Inflammatory macrophage treated with lipopolysaccharide for 4 hours (primary cell): Measurements from ENCODE around the gene HEATR9.
A peak's percentile ranks its signal among the peaks of the same experiment; 100 is the strongest.

Experiments used
- DNase-seq: peaks from one replicate; pipeline ENCODE4 v3.0.0-alpha.2; 2020

The HEATR9 gene

GRCh38 chr17:35856603-35857002, 12.1 kb downstream of the HEATR9 start:
- no peak for DNase-seq

DNA sequence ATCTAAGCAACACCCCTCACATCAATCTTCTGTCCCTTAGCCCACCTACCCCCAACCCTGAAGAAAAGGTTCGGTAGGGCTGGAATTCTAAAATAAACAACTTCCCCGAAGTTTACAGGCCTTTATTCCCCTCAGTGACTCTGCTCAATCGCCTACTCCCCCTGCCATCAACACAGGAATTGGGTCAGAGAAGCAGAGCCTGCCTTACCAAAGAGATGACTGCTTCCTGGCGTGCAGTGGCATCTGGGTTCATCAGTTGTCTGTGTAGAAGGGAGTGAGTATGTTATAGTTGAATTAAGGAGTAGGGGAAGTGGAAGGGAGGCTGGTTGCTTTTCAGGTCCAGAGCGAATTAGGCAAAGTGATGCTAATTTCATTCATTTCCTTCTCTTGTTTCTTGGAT, 12.7 kb downstream of the HEATR9 start:
- DNase-seq: no peak

- DNase-seq: peak; percentile 72
These were observed 19.0 kb downstream of the HEATR9 start for GRCh38 chr17:35849469-35850348.

- DNase-seq: no peak
These were observed 20.9 kb downstream of the HEATR9 start for GRCh38 chr17:35847633-35848373.

GRCh38 chr17:35847006-35847405, 21.7 kb downstream of the HEATR9 start:
- DNase-seq: no peak

DNA sequence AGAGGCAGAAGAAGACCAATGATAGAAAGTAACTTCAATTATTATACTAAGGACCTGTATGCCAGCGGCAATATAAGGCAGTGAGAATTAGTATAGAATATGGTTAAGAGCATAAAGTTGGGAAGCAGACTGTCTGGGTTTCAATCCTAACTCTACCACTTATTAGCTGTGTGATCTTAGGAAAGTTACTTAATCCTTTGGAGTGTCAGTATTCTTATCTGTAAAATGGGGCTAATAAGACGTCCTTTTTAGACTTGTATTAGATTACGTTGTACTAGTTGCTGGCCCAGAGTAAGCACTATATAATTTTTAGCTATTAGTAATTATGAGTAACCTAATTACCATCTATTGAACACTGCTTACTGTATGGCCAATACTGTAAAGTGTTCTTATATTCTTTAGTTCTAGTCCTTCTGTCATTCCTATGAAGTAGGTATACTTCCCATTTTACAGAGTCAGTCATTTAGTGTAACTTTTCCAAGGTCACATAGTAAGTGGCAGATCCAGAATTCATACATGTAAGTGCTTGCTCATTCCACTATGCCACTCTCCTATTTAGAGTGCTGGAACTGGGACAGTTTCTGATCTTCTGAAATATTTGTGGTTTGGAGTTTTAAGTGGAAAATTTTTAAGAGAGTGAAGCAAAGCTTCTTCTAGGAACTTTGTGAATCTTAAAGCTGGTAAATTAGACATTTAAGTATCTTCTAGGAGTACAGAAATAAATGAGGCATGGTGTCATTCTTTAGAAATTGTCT, 22.5 kb downstream of the HEATR9 start:
- DNase-seq: no peak

DNA sequence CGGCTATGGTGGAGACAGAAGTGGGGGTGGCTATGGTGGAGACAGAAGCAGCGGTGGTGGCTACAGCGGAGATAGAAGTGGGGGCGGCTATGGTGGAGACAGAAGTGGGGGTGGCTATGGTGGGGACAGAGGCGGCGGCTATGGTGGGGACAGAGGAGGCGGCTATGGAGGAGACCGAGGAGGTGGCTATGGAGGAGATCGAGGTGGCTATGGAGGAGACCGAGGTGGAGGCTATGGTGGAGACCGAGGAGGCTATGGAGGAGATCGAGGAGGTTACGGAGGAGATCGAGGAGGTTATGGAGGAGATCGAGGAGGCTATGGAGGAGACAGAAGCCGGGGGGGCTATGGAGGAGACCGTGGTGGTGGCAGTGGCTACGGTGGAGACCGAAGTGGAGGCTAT, 24.1 kb downstream of the HEATR9 start:
- no peak for DNase-seq

DNA sequence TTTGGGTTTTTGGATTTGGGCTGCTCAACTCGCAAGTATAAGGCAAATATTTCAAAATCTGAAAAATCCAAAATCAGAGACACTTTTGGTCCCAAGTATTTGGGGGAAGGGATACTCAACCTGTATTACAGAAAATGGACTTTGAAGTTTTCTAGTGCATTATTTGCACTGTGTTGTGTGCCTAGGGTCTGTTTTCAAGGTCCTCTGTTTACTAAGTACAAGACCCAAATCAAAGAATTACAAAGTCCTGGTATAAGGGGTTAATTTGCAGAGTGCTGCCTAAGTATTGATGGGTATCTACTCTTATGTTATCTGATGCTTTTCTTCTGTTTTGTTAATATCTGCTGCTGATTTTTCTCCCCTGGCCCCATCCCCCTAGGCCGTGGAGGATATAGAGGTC, 25.0 kb downstream of the HEATR9 start:
- DNase-seq: no peak

GRCh38 chr17:35842239-35842638, 26.5 kb downstream of the HEATR9 start:
- DNase-seq: no peak

- DNase-seq: peak; percentile 11
These were observed 27.2 kb downstream of the HEATR9 start for GRCh38 chr17:35841505-35841904.

DNA sequence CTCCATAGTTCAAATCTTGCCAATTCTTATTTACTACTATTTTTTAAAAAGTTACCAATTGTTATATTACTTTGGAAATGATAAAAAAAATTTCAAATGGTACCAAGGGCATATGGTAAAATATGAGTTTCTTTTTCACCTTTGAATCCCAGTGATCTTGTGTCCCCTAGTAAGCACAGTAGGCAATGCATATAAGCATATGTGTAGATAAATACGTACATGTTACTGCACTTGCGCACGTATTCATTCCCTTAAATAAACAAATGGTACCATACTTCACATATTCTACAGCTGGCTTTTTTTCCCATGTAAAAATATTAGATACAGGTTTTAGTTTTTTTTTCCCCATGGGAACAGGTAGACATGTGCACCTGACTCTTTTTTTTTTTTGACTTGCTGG, 27.6 kb downstream of the HEATR9 start:
- no peak for DNase-seq

GRCh38 chr17:35825206-35825605, 43.5 kb downstream of the HEATR9 start:
- no peak for DNase-seq

DNA sequence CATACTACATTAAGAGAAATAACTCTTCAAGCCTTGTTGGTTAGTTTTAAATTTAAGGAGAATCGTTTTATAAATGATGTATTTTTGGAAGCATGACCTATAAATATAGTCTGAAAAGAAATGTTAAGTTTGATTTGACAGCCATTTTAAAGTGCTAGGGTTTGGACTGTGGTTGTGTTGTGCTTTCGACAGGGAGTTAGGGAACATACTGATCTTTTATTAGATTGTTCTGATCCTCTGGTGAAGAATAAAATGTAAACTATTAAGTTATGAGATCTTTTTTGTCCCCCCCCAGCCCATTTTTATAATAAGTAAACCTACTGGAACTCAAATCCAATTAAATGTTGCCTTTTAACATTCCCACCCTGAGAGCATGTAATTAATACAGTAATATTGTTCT, 47.4 kb downstream of the HEATR9 start:
- no peak for DNase-seq

DNA sequence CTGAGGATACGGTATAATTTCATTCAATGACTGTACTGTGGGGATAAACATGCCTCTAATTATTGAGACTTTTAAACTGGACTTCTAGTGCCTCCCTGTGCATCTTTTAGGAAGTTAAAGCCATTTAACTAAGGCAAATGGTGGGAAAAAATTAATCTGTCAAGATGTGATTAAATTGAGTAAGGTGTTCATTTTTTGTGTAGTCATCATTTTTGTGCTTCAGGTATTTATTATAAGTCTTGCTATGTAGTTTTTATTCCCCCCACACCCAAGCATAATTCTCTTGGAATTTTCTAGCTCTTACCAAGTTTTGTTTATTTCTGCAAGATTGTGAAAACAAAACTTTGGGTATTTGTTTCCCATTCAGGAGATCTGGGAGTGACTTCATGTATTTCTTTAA, 49.2 kb downstream of the HEATR9 start:
- no peak for DNase-seq

DNA sequence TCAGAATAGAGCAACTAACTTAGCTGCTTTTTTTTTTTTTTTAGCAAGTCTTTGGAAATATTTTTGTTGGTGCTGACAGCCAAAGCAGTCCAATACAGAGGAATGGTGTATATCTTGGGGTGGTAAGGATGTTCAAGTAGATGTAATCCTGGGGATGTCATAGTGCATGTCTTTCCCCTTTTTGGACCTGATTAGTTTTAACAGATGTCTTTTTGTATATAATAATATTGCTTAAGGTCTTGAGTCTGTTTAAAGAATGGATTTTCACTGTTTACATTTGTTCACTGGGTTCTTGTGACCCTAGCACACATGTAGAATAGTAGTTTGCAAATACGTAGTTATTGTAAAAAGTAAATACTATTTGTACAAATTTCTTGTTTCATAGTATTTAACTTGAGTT, 51.5 kb downstream of the HEATR9 start:
- no peak for DNase-seq

DNA sequence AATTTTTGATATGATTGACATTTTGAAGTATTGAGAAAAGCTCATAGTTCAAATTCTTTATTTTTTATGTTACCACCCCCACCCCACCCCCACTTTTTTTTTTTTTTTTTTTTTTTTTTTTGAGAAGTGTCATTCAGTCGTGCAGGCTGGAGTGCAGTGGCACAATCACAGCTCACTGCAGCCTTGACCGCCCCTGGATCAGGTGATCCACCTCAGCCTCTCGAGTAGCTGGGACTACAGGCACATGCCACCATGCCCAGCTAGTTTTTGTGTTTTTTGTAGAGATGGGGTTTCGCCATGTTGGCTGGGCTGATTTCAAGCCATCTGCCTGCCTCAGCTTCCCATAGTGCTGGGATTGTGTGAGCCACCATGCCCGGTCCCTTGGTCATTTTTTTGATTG, 52.0 kb downstream of the HEATR9 start:
- no peak for DNase-seq

- DNase-seq: no peak
These were observed 56.2 kb downstream of the HEATR9 start for GRCh38 chr17:35812456-35812855.

GRCh38 chr17:35811759-35812158, 56.9 kb downstream of the HEATR9 start:
- DNase-seq: no peak

- DNase-seq: no peak
These were observed 58.7 kb downstream of the HEATR9 start for GRCh38 chr17:35809855-35810461.

DNA sequence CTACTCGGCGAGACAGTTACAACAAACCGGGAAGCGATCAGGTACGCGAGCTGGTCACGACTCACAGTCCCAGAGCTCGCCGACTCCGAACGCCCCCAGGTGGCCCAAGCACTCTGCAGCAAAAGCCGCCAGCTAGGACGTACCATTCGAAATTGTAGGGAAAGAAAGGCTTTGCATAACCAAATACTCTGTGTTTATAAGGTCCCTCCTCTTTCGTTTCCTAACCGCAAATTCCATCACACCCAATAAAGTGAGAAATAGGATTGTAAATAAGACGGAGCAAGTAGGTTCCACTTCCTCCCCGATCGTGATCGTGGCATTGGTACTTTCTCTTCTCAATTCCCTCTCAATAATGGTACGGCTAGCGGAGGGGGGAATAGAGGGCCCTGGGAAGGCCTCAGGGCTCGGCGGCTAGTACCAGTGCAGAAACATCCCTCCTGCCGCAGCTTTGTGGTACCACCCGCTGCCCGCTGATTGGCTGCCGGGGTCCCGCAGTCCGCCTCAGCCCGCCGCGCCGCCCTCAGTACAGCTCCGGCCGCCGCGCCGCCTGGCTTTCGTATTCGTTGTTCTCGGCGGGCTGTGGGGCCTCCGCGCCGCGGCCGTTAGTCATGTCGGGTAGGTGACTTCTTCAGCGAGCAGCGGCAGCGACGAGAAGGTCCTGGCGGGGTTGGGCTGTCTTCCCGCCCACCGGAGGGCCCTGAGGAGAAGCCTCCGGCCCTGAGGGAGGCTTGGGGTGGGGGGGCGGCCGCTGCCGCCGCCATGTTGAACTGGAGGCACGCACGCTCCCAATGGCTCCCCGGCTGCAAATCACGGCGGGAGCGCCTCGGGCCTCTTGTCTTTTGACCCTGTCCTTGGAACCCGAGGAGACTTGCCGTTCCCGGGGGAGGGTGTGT, 59.5 kb downstream of the HEATR9 start, which contains the start of gene TAF15:
TAF15 (plus strand) TSS at position 523 of the 893 bp plus-strand sequence; CDS start at position 609, 86 bp downstream.
- DNase-seq: peak; percentile 99

DNA sequence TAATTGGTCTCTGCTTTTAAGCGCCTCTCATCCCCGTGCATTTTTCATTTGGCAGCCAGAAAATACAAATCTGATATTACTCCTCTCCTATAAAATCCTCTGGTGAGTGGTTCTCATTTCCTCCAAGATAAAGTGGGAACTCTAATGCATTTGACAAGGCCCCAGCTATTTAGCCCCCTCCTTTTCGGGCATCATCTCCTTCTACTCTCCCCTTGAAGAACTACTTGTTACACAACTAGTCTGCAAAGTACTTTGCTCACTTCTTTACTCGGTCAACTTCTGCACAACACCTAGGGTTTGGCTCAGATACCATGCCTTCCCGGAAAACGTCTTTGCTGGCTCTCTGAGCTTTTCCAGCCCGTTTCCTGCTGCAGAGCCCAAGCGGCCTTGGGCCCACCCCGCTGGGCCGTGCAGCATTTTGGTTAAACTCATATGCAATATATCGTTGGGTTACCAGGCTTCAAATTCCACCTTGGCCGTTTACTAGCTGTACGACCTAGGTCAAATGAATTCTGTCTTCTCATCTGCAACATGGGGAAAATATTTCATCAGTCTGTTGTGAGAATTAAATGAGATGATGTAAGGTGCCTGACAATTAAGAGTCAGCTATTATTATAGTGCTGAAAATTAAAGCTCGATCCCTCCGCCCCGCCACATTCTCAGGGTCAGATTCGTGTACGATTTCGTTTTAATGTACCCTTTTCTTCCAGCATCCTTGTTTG, 60.3 kb downstream of the HEATR9 start:
- no peak for DNase-seq
